GM19025 (cell line): Measurements from ENCODE around the gene TMEM82.

Experiments
- ATAC-seq: cut with Tn5 transposase; IDR thresholded peaks from one replicate; pipeline ENCODE4 v1.9.1; 2021; ENCODE audit warnings: mild to moderate bottlenecking, low read depth, moderate library complexity; ENCODE audit not compliant: unreplicated experiment

TMEM82 gene

GRCh38 chr1:15734901-15735300, 7.4 kb upstream of the TMEM82 start:
- no peak for ATAC-seq

GRCh38 chr1:15735304-15736037, 6.8 kb upstream of the TMEM82 start:
- ATAC-seq: no peak

- no peak for ATAC-seq
Observed at GRCh38 chr1:15736038-15736891, 6.0 kb upstream of the TMEM82 start, which contains the start of gene SLC25A34. TSS of gene SLC25A34 (plus strand) at chr1:15736258. CDS start at chr1:15736486, 228 bp downstream.

- no peak for ATAC-seq
Observed at GRCh38 chr1:15736892-15737261, 5.4 kb upstream of the TMEM82 start.

- ATAC-seq: no peak
Observed at GRCh38 chr1:15737324-15738319, 4.7 kb upstream of the TMEM82 start.

GRCh38 chr1:15738416-15739113, 3.7 kb upstream of the TMEM82 start:
- ATAC-seq: no peak

GRCh38 chr1:15739259-15739658, 3.0 kb upstream of the TMEM82 start:
- ATAC-seq: no peak

GRCh38 chr1:15739745-15740144, 2.6 kb upstream of the TMEM82 start:
- ATAC-seq: no peak

GRCh38 chr1:15740924-15741850, 1.1 kb upstream of the TMEM82 start:
- ATAC-seq: no peak

GRCh38 chr1:15744122-15744679, 1.9 kb downstream of the TMEM82 start:
- no peak for ATAC-seq

- no peak for ATAC-seq
Observed at GRCh38 chr1:15747378-15747777, 5.1 kb downstream of the TMEM82 start.

- ATAC-seq: no peak
Observed at GRCh38 chr1:15748264-15748663, 6.0 kb downstream of the TMEM82 start.

GRCh38 chr1:15748690-15749398, 6.5 kb downstream of the TMEM82 start:
- ATAC-seq: no peak

- ATAC-seq: no peak
Observed at GRCh38 chr1:15749399-15750291, 7.3 kb downstream of the TMEM82 start.

- ATAC-seq: no peak
Observed at GRCh38 chr1:15750924-15751323, 8.6 kb downstream of the TMEM82 start.

GRCh38 chr1:15751717-15752116, 9.4 kb downstream of the TMEM82 start:
- ATAC-seq: no peak

GRCh38 chr1:15753776-15754175, 11.5 kb downstream of the TMEM82 start:
- ATAC-seq: no peak
